B cell (primary cell): ENCODE data around the gene OR2T4. TPM values are rescaled to one million over a fixed set of nuclear protein-coding genes. Genes with fewer than 3 reads are reported as not detected.

Source experiments
- ATAC-seq: fragments of 200-7000 bp; cut with Tn5 transposase; one replicate; pipeline ENCODE4 v1.10.0; 2021; ENCODE audit warnings: low read depth, mild to moderate bottlenecking, moderate number of reproducible peaks, moderate library complexity
- CTCF ChIA-PET: fragments of 350-600 bp; sonication (Branson Sonifier 250); formaldehyde crosslinking; loops from one replicate; lab custom pipeline; 2021; ENCODE audit warnings: antibody characterized with exemption, inconsistent platforms; lab: Charles Lee
- POLR2A ChIA-PET: fragments of 350-600 bp; sonication (Branson Sonifier 250); formaldehyde crosslinking; loops from one replicate; lab custom pipeline; 2021; ENCODE audit warnings: antibody characterized with exemption; lab: Charles Lee
- DNase-seq: peaks from one replicate; pipeline ENCODE4 v3.0.0; 2013
- H2AFZ ChIP-seq: 2 replicates; pipeline ENCODE4 v1.6.1; 2012; ENCODE audit warnings: mild to moderate bottlenecking, low read depth, low read length; ENCODE audit not compliant: insufficient read depth, poor library complexity, severe bottlenecking
- H3K27ac ChIP-seq, 2 donors: 1 replicate in 1 of 2; 2 replicates in 1 of 2; pipeline ENCODE4 v1.5.1; 2012 to 2013; ENCODE audit warnings: low read length in 2 of 2, mild to moderate bottlenecking in 2 of 2, moderate library complexity in 1 of 2
- H3K27me3 ChIP-seq, 4 experiments: fragments of 200-600 bp in 1 of 4; sonication (generic) in 1 of 4; replicated peaks in 1 of 4; 1 replicate in 2 of 4; 2 replicates in 2 of 4; pipeline versions ENCODE4 v1.6.1 to v1.7.0; 2013 to 2016; ENCODE audit warnings: low read length in 3 of 4, mild to moderate bottlenecking in 2 of 4, mixed read lengths in 1 of 4, moderate library complexity in 1 of 4; ENCODE audit not compliant: insufficient read depth in 4 of 4, control insufficient read depth in 3 of 4; ENCODE audit errors: control extremely low read depth in 1 of 4
- H3K36me3 ChIP-seq, 2 experiments: replicated peaks in 1 of 2; 1 replicate in 1 of 2; 2 replicates in 1 of 2; pipeline versions ENCODE4 v1.6.1 to v1.7.1; 2013; ENCODE audit warnings: low read length in 1 of 2; ENCODE audit not compliant: insufficient read depth in 2 of 2, control insufficient read depth in 1 of 2; ENCODE audit errors: control extremely low read depth in 1 of 2, extremely low read depth in 1 of 2
- H3K4me1 ChIP-seq, 2 donors: fragments of 200-600 bp in 1 of 2; sonication (generic) in 1 of 2; 1 replicate in 1 of 2; 2 replicates in 1 of 2; pipeline versions ENCODE4 v1.5.1 to v1.6.1; 2013 to 2017; ENCODE audit warnings: low read length in 2 of 2; ENCODE audit not compliant: control insufficient read depth in 2 of 2, insufficient read depth in 2 of 2
- H3K4me2 ChIP-seq: replicated peaks from 2 replicates; pipeline ENCODE3; 2012; ENCODE audit warnings: mild to moderate bottlenecking, low read depth, low read length; ENCODE audit not compliant: poor library complexity, severe bottlenecking
- H3K4me3 ChIP-seq, 5 experiments: fragments of 200-600 bp in 1 of 5; sonication (generic) in 1 of 5; 1 replicate in 3 of 5; 2 replicates in 2 of 5; pipeline versions ENCODE4 v1.5.1 to v1.7.0; 2011 to 2016; ENCODE audit warnings: low read length in 4 of 5, mild to moderate bottlenecking in 4 of 5, low read depth in 2 of 5, control low read depth in 1 of 5, moderate library complexity in 1 of 5; ENCODE audit not compliant: insufficient read depth in 1 of 5; ENCODE audit errors: control extremely low read depth in 1 of 5, extremely low read depth in 1 of 5
- H3K79me2 ChIP-seq: fragments of 200-600 bp; sonication (generic); one replicate; pipeline ENCODE4 v1.6.0; 2016; ENCODE audit warnings: low read length; ENCODE audit not compliant: control insufficient read depth, insufficient read depth
- H3K9ac ChIP-seq: fragments of 200-600 bp; sonication (generic); 2 replicates; pipeline ENCODE4 v1.6.1; 2017; ENCODE audit warnings: mild to moderate bottlenecking, low read length, moderate library complexity
- H3K9me3 ChIP-seq, 3 donors: one replicate each; pipeline versions ENCODE4 v1.6.1 to v1.7.1; 2013; ENCODE audit warnings: low read length in 2 of 3; ENCODE audit not compliant: control insufficient read depth in 2 of 3, insufficient read depth in 1 of 3; ENCODE audit errors: control extremely low read depth in 1 of 3
- H4K20me1 ChIP-seq: 2 replicates; pipeline ENCODE4 v1.6.0; 2012; ENCODE audit warnings: mild to moderate bottlenecking, low read length; ENCODE audit not compliant: insufficient read depth, control insufficient read depth, poor library complexity, severe bottlenecking
- H3K27ac Mint-ChIP-seq: one replicate; pipeline ENCODE4 v1.8.0; 2021; ENCODE audit warnings: mixed read lengths
- H3K27me3 Mint-ChIP-seq: one replicate; pipeline ENCODE4 v1.8.0; 2021; ENCODE audit warnings: mixed read lengths
- H3K4me1 Mint-ChIP-seq: one replicate; pipeline ENCODE4 v1.8.0; 2021; ENCODE audit warnings: mixed read lengths
- H3K4me3 Mint-ChIP-seq: one replicate; pipeline ENCODE4 v1.8.0; 2021; ENCODE audit warnings: mixed read lengths
- H3K9me3 Mint-ChIP-seq: one replicate; pipeline ENCODE4 v1.8.0; 2022; ENCODE audit warnings: mixed read lengths; ENCODE audit not compliant: insufficient read depth
- CTCF ChIP-seq: fragments of 200-600 bp; IDR thresholded peaks from one replicate; pipeline ENCODE4 v1.8.0; 2022; ENCODE audit warnings: antibody characterized with exemption, mild to moderate bottlenecking
- EZH2 ChIP-seq: IDR thresholded peaks from 2 replicates; pipeline ENCODE4 v1.6.1; 2012; ENCODE audit warnings: borderline replicate concordance, low read depth, mild to moderate bottlenecking, moderate library complexity, low read length; ENCODE audit not compliant: insufficient read depth, poor library complexity, severe bottlenecking
- WGBS: methylation state at CpG from one replicate; pipeline ENCODE4 v1.1.5; 2013; ENCODE audit warnings: missing lambda C conversion rate; ENCODE audit not compliant: insufficient coverage; 5-methylcytosine and 5-hydroxymethylcytosine counted together
- intact Hi-C: fragments of 100-400 bp; cut with micrococcal nuclease; formaldehyde crosslinking; loops from one replicate; pipeline ENCODE4 v1.10.0; 2022
- polyA plus RNA-seq: library from polyadenylated mRNA; depleted of rRNA; stranded (reverse); fragments of >200 nt; gene quantifications from 2 replicates; pipeline ENCODE4 v1.2.3, GENCODE V29; 2012
- total RNA-seq, 2 donors: library from RNA; stranded (reverse); fragments of 120-200 nt in 1 of 2; gene quantifications; 1 replicate in 1 of 2; 2 replicates in 1 of 2; pipeline versions ENCODE4 v1.2.3 to v1.2.4, GENCODE V29; 2013 to 2022

The OR2T4 gene
- total and polyA plus RNA-seq, 2 donors (not counting 1 experiment from before 2014, with no cell fraction given), result not detected

GRCh38 chr1:248373761-248374160 lies 12.3 kb downstream of the OR2T4 start:
- H3K27ac ChIP-seq, result no peak overlapping the region
- H3K4me3 ChIP-seq, result no peak overlapping the region
- H3K36me3 ChIP-seq, result no peaks in the 10 kb centered on the region
- H3K9me3 ChIP-seq, result no peaks in the 10 kb centered on the region
- ChIA-PET CTCF (no interaction called here), POLR2A (no interaction called here)
- intact Hi-C loops, result no loop called here
- H3K27ac Mint-ChIP-seq, result no peak overlapping the region
- 90% methylated on average over 4 of the region's 4 CpGs for WGBS
- no peaks in the 10 kb centered on the region for H4K20me1 ChIP-seq
- TF ChIP-seq EZH2 (no peak), CTCF (no peak)
- no peaks in the 10 kb centered on the region for H3K27me3 ChIP-seq
- no peaks in the 10 kb centered on the region for H3K79me2 ChIP-seq
- no peak overlapping the region for H3K4me2 ChIP-seq
- peaks cover 13% of the 10 kb centered on the region for H3K27me3 Mint-ChIP-seq
- H3K4me3 Mint-ChIP-seq, result no peak overlapping the region
- no peaks in the 10 kb centered on the region for H3K9me3 Mint-ChIP-seq
- H3K4me1 Mint-ChIP-seq, result no peaks in the 10 kb centered on the region
- no peaks in the 10 kb centered on the region for H3K4me1 ChIP-seq
- no peak overlapping the region for H2AFZ ChIP-seq
- ATAC-seq (no peak), DNase-seq (no peak)
- no peak overlapping the region for H3K9ac ChIP-seq

GRCh38 chr1:248375446-248375845 lies 14.0 kb downstream of the OR2T4 start, which contains the start of gene OR2T6:
Gene OR2T6, plus strand, starts transcription at chr1:248375746. Its CDS starts 11,863 bp downstream, at chr1:248387609.
- Mint-ChIP-seq H3K4me1 (no peaks in the 10 kb centered on the region), H3K9me3 (no peaks in the 10 kb centered on the region), H3K27ac (no peak within 1 kb of the TSS), H3K4me3 (no peak within 1 kb of the TSS), H3K27me3 (peaks cover 13% of the 10 kb centered on the region)
- TF ChIP-seq CTCF (no peak), EZH2 (no peak)
- Histone ChIP-seq H3K27ac (no peak within 1 kb of the TSS), H3K9ac (no peak within 1 kb of the TSS), H3K4me2 (no peak within 1 kb of the TSS), H3K36me3 (no peaks in the 10 kb centered on the region), H4K20me1 (no peaks in the 10 kb centered on the region), H3K4me3 (no peak within 1 kb of the TSS), H3K9me3 (no peaks in the 10 kb centered on the region), H3K79me2 (no peaks in the 10 kb centered on the region), H2AFZ (no peak within 1 kb of the TSS), H3K4me1 (no peaks in the 10 kb centered on the region), H3K27me3 (no peaks in the 10 kb centered on the region)
- CTCF ChIA-PET, result no interaction called here
- ATAC-seq (no peak), DNase-seq (no peak)
- POLR2A ChIA-PET, result no interaction called here
- intact Hi-C loops, result no loop called here
